Lower leg skin (tissue), 4 donors: Measurements from ENCODE around the gene CAVIN4. TPM values are rescaled to one million over a fixed set of nuclear protein-coding genes. Genes with fewer than 3 reads are reported as not detected.

Experiments used
- DNase-seq, 2 donors: peaks; one replicate each; pipeline ENCODE4 v3.0.0-alpha.2; 2019; ENCODE audit warnings: low spot score in 2 of 2
- H3K4me3 ChIP-seq: fragments of 200-600 bp; sonication (generic); 2 replicates; pipeline ENCODE4 v1.5.1; 2017; ENCODE audit warnings: mild to moderate bottlenecking, low read depth; ENCODE audit not compliant: poor library complexity, severe bottlenecking
- POLR2A ChIP-seq, 2 donors: fragments of 450-650 bp; IDR thresholded peaks; one replicate each; pipeline ENCODE4 v1.6.1; 2016 to 2017; ENCODE audit warnings: antibody characterized with exemption in 2 of 2, mild to moderate bottlenecking in 1 of 2, moderate library complexity in 1 of 2
- WGBS, 2 donors: methylation state at CpG; one replicate each; pipeline ENCODE4 v1.1.5; 2018; 5-methylcytosine and 5-hydroxymethylcytosine counted together
- intact Hi-C: fragments of 100-400 bp; cut with DNase I; formaldehyde crosslinking; loops from one replicate; pipeline ENCODE4 v1.15.0; 2023; ENCODE audit warnings: low total_unique reads
- total RNA-seq, 4 donors: library from RNA; depleted of rRNA; stranded (reverse); fragments of >200 nt; gene quantifications; one replicate each; pipeline ENCODE4 v1.1.0, GENCODE V29; 2016
- TF ChIP-seq, protein P1 (sequence below), 3 donors: fragments of 450-650 bp; IDR thresholded peaks; one replicate each; pipeline ENCODE4 v1.5.1; 2016; ENCODE audit warnings: antibody characterized with exemption in 3 of 3, mild to moderate bottlenecking in 3 of 3, moderate library complexity in 2 of 3

The CAVIN4 gene
- total RNA-seq, 4 donors from 2014 or later = 0.29 to 0.34 TPM; not detected in 2

DNA sequence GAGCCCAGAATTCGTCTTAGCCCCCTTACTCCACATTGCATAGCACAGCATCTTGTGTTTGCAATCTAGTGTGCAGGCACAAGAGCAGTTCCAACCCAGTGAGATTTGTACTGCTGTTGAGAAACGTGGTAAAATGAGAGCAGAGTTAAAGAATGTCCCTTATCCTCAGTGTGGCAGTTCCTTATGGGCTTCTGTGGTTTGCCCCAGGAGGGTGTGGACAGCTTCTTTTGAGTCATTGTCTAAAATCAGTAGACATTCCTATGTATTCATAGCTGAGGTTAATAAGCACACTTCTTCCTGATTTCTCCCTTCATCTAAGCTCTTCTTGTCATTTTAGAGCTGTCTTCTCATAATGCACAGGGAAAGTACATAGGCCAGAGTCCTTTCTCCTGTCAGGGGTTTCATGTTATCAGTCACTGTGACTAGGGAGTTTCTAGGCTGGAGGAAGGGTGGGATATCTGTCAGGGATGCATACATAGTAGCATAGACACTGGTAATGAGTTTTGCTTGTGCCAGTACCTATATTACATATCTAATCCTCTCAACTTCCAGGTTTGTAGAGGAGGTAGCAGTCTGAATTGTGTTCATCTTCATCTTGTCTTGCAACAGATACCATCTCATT, 2.0 kb upstream of the CAVIN4 start:
- WGBS, 2 donors = 57 to 68% methylated on average over 2 of the region's 2 CpGs
- H3K4me3 ChIP-seq = no peak overlapping the region
- TF ChIP-seq, protein P1, sequence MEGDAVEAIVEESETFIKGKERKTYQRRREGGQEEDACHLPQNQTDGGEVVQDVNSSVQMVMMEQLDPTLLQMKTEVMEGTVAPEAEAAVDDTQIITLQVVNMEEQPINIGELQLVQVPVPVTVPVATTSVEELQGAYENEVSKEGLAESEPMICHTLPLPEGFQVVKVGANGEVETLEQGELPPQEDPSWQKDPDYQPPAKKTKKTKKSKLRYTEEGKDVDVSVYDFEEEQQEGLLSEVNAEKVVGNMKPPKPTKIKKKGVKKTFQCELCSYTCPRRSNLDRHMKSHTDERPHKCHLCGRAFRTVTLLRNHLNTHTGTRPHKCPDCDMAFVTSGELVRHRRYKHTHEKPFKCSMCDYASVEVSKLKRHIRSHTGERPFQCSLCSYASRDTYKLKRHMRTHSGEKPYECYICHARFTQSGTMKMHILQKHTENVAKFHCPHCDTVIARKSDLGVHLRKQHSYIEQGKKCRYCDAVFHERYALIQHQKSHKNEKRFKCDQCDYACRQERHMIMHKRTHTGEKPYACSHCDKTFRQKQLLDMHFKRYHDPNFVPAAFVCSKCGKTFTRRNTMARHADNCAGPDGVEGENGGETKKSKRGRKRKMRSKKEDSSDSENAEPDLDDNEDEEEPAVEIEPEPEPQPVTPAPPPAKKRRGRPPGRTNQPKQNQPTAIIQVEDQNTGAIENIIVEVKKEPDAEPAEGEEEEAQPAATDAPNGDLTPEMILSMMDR (IDR thresholded peaks at IDR 0.05) = no peak
- TF ChIP-seq POLR2A (IDR thresholded peaks at IDR 0.05) = no peak
- no peak for DNase-seq
- intact Hi-C loops = no loop called here

GRCh38 chr9:100578610-100579009, 731 bp downstream of the CAVIN4 start:
- WGBS, 2 donors = 92 to 94% methylated on average over 1 of the region's 1 CpG
- DNase-seq = no peak
- TF ChIP-seq, protein P1 (IDR thresholded peaks at IDR 0.05) = no peak
- no peak for TF ChIP-seq POLR2A (IDR thresholded peaks at IDR 0.05)
- intact Hi-C loops = no loop called here
- H3K4me3 ChIP-seq = no peak overlapping the region

GRCh38 chr9:100579665-100580064, 1.8 kb downstream of the CAVIN4 start:
- no peak for DNase-seq
- no peak overlapping the region for H3K4me3 ChIP-seq
- TF ChIP-seq, protein P1 (IDR thresholded peaks at IDR 0.05) = no peak
- no peak for TF ChIP-seq POLR2A (IDR thresholded peaks at IDR 0.05)
- 80 to 83% methylated on average over 2 of the region's 2 CpGs for WGBS, 2 donors
- intact Hi-C loops = no loop called here

DNA sequence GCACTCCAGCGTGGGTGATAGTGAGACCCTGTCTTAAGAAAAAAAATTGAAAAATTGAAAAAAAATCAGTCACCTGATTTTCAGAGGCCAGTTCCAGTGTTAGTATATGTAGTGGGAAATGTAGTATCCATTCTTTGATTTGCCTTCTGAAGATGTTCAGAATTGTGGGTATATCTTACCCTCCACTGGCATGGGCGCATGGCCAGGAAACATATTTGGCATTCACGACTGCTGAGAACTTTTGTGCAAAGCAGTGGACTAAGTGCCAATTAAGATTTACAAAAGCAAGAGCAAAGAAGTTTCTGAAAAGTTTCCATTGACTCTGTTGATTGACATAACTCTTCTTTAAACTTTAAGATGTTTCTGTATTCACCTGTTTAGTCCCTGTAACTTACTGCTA, 2.4 kb downstream of the CAVIN4 start:
- no peak for DNase-seq
- H3K4me3 ChIP-seq = no peak overlapping the region
- intact Hi-C loops = no loop called here
- 69% methylated on average over 3 of the region's 3 CpGs for WGBS, 2 donors
- TF ChIP-seq, protein P1 (IDR thresholded peaks at IDR 0.05) = no peak
- TF ChIP-seq POLR2A (IDR thresholded peaks at IDR 0.05) = no peak

GRCh38 chr9:100581081-100581480, 3.2 kb downstream of the CAVIN4 start:
- H3K4me3 ChIP-seq = no peak overlapping the region
- no peak for DNase-seq
- no peak for TF ChIP-seq POLR2A (IDR thresholded peaks at IDR 0.05)
- TF ChIP-seq, protein P1 (IDR thresholded peaks at IDR 0.05) = no peak
- WGBS, 2 donors = 93 to 96% methylated on average over 7 of the region's 7 CpGs
- intact Hi-C loops = no loop called here

DNA sequence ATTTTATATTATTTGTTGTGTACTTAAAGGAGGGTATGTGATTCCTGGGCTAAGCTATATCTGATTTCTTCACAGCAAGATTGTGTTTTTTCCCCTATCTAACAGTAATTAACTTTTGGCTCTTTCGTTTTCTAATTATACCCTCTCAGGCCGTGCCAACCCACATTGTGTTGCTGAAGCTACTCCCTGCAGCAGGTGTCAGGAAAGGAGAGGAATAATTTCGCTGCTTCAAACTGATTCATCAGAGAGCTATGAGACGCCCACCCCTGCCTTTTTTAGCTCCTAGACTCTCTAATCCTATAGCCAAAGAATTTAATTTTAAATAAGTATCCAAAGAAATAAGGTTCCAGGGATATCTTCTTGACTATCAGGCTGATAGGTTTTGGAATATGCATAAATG, 3.8 kb downstream of the CAVIN4 start:
- no peak for TF ChIP-seq POLR2A (IDR thresholded peaks at IDR 0.05)
- TF ChIP-seq, protein P1 (IDR thresholded peaks at IDR 0.05) = no peak
- no peak overlapping the region for H3K4me3 ChIP-seq
- intact Hi-C loops = no loop called here
- WGBS, 2 donors = 49 to 55% methylated on average over 4 of the region's 4 CpGs
- no peak for DNase-seq
